Stimulated activated CD8-positive, alpha-beta memory T cell treated with anti-CD3 and anti-CD28 coated beads, Interleukin-15, amount 100 ng/mL, for 48 hours (primary cell): ENCODE results near the gene MYO1F.
"Not testable (repeated sequence)": the region's sequence is repeated elsewhere in the genome, so short reads cannot be mapped to it uniquely, and the experiment has no call there.

ENCODE experiments used
- DNase-seq, 2 donors: peaks; one replicate each; pipeline ENCODE4 v3.0.0-alpha.2; 2020; ENCODE audit warnings: low read depth in 2 of 2

The MYO1F gene

GRCh38 chr19:8600064-8600463 lies 22.8 kb upstream of the MYO1F start:
- no peak for DNase-seq

DNA sequence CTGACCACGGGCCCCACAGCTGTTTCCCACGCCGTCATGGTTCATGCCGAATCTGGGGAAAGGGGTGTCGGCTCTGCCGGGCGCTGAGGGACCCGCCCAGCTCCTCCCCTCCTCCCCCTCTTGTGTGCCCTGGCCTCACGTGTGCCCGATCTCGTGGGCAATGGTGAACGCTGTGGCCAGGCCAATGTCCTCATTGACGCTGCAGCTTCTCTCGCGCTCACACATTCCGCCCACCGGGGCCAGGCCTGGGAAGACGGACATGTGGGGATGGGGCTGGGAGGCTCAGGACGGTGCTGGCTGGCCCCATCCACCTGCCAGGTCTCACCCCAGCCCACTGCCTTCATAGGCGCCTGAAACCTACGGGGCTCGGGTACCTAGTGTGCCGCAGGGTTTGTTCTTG lies 18.9 kb upstream of the MYO1F start:
- DNase-seq, result no peak

- DNase-seq, result no peak
Measured at GRCh38 chr19:8595651-8596050, 18.4 kb upstream of the MYO1F start.

- DNase-seq, result no peak
Measured at GRCh38 chr19:8593931-8594330, 16.7 kb upstream of the MYO1F start.

DNA sequence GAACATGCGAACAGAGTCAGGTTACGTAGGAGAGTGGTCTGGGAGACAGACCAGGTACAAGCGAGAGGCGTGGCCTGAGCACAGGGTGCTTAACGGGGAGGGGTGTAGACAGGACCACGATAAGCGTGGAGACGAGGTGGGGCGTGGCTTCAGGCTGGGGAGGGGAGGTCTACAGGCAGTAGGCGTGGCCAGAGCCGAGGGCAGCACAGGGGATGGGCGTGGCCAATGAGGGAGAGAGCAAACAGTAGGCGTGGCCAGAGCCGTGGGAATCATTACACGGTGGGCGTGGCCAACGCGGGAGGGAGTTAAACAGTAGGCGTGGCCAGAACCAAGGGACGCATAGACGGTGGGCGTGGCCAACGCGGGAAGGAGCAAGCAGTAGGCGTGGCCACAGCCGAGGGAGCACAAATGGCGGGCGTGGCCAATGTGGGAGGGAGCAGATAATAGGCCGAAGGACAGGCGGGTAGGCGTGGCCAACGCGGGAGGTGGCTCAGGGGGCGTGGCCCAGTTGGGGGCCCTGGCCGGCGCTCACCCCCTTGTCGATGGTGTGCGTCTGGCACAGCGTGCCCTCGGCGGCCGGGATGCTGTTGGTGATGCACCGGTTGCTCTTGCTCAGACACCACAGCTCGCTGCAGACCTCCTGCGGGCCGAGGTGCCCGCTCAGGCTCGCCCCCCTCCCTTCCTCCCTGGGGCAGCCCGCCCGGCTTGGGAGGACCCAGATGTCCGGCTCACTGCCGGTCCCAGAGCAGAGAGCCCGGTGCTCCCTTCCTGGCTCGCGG lies 15.2 kb upstream of the MYO1F start:
- DNase-seq, result peak; percentile 86 to 92

DNA sequence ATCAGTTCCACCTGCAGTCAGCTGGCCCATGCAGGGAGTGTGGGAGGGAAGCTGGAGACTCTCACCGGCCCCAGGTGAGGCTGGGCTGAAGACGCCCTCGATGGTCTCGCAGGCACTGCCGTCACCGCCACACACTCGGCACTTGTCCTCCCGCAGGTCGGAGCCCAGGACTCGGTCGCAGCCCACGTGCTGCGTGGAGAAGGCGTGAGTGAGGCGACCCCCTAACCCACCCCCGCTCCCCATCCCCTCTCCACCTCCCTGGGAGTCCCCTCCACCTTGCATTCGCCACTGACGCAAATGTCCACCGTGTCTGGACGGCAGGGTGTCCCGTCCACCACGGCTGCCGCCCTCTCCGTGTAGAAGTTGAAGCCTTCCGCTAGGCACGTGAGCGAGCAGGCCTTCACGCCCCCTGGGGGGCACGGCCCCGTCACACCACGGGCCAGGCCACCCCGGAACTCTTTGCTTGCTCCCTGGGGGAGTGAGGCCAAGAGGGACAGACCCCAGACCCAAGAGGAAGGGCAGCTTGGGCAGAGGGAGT lies 12.0 kb upstream of the MYO1F start:
- DNase-seq, result no peak

GRCh38 chr19:8585894-8586750 lies 8.9 kb upstream of the MYO1F start:
- DNase-seq, result peak in 1 of 2 donors; percentile 46

DNA sequence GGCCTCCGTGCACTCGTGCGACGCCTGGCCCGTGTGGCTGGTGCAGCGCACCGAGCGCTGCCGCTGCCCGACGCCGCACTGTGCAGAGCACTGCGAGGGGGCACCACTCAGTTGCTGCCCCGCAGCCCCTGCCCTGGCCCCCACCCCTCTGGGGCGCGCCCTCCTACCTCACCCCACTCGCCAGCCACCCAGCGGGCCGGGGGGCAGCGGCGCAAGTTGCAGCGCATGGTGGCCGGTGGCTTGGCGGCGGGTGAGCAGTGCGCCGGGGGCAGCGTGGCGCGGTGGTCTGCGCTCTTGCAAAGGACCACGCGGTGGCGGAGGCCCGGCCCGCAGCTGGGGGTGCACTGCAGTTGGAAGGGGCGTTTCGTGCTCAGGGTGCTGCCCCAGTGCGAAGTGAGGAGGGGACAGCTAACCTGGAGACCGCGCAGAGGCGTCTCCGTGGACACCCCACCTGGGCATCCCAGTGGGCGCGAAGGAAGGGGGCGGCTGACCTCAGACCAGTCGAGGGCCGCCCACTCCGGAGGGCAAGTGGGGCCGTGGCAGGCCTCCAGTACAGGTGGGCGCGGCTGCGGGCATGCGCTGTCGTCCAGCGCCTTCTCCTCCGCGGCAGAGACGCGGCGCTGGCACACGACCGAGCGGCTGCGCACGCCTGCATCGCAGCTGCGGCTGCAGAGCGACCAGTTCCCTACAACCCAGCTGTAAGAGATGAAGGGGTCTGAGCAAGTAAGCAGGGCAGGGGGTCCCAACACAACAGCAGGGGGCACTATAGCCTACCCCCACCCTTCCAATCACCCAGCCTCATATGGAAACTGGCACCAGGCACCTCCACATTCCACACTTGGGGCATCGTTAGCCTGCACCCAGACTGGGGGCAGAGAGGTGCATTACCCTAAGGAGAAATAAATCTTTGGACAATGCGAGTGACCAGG lies 8.0 kb upstream of the MYO1F start:
- no peak for DNase-seq

DNA sequence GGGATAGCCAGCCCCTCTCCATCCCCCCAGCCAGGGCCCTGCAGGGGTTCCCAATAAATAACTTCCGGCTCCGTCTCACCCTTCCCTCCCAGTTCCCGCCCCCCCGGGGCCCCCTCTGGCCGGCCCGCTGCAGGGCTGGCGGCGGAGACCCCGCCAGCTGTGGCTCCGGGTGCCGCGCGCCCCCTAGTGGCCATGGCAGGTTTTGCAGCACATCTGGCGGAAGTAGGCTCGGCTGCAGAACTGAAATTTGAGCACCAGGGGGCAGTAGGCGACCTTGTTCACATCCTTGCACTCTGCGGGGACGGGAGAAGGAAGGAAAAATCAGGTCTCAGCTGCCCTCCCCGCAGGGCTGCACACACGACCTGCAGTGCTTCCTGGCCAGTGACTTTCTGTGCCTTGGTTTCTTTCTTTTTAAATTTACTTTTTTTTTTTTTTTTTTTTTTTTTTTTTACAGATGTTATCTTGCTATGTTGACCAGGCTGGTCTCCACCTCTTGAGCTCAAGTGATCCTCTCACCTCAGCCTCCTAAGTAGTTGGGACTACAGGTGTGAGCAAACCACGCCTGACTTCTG lies 3.6 kb upstream of the MYO1F start:
- peak; percentile 64 to 65 for DNase-seq

GRCh38 chr19:8578642-8579265 lies 1.5 kb upstream of the MYO1F start:
- peak; percentile 48 to 66 for DNase-seq

DNA sequence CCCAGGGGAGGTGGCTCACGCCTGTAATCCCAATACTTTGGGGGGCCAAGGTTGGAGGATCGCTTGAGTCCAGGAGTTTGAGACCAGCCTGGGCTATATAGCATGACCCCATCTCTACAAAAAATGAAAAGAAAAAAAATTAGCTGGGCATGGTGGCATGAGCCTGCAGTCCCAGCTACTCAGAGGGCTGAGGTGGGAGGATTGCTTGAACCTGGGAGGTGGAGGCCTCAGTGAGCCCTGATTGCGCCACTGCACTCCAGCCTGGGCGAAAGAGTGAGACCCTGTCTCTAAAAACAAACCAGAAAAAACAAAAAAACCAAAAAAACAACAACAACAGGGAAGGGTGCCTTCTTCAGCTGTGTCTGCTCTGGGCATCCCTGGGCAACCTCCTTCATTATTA lies 499 bp upstream of the MYO1F start:
- no peak for DNase-seq

- DNase-seq, result no peak
Measured at GRCh38 chr19:8576273-8576993, 809 bp downstream of the MYO1F start.

- no peak for DNase-seq
Measured at GRCh38 chr19:8575467-8575997, 1.7 kb downstream of the MYO1F start.

DNA sequence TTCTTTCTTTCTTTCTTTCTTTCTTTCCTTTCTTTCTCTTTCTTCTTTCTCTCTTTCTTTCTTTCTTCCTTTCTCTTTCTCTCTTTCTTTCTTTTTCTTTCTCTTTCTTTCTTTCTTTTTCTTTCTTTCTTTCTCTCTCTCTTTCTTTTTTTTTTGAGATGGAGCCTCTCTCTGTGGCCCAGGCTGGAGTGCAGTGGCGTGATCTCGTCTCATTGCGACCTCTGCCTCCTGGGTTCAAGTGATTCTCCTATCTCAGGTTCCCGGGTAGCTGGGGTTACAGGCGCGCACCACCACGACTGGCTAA lies 2.7 kb downstream of the MYO1F start:
- not testable (repeated sequence) for DNase-seq

GRCh38 chr19:8573316-8573715 lies 3.9 kb downstream of the MYO1F start:
- no peak for DNase-seq

- no peak for DNase-seq
Measured at GRCh38 chr19:8571006-8571411, 6.2 kb downstream of the MYO1F start.

- peak; percentile 65 to 70 for DNase-seq
Measured at GRCh38 chr19:8569066-8569771, 8.0 kb downstream of the MYO1F start.

- DNase-seq, result no peak
Measured at GRCh38 chr19:8567522-8568172, 9.6 kb downstream of the MYO1F start.

- DNase-seq, result no peak
Measured at GRCh38 chr19:8566855-8567254, 10.4 kb downstream of the MYO1F start.
